ENCODE measurements around the gene MAX.

The MAX gene

DNA sequence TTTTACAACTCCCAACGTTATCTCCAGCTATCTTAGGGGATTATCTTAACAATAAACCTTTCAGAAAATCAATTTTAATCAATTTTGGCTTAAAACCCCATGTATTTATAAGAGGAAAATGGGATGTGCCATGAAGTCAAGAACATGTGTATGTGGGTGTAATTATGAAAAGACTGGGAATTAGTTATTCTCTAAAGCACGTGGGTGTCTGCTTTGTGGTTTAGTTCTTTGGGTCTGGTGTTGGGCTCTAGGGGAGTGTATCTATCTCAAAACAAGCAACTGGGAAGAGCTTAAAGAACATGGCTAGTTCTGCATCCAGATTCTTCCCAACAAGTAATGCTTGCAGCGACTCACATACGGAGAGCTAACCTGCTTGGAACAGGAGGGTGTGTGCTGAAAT, 40.1 kb upstream of the MAX start:
- TF ChIP-seq, protein P1, sequence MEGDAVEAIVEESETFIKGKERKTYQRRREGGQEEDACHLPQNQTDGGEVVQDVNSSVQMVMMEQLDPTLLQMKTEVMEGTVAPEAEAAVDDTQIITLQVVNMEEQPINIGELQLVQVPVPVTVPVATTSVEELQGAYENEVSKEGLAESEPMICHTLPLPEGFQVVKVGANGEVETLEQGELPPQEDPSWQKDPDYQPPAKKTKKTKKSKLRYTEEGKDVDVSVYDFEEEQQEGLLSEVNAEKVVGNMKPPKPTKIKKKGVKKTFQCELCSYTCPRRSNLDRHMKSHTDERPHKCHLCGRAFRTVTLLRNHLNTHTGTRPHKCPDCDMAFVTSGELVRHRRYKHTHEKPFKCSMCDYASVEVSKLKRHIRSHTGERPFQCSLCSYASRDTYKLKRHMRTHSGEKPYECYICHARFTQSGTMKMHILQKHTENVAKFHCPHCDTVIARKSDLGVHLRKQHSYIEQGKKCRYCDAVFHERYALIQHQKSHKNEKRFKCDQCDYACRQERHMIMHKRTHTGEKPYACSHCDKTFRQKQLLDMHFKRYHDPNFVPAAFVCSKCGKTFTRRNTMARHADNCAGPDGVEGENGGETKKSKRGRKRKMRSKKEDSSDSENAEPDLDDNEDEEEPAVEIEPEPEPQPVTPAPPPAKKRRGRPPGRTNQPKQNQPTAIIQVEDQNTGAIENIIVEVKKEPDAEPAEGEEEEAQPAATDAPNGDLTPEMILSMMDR (IDR thresholded peaks at IDR 0.05; ENCODE audit: control insufficient read depth, insufficient read depth, low read depth, low read length, missing control alignments), result no peak
- no peak overlapping the region for H3K4me3 ChIP-seq (ENCODE audit: control insufficient read depth, low read depth, low read length)
- no peak for DNase-seq (ENCODE audit: low read depth)

DNA sequence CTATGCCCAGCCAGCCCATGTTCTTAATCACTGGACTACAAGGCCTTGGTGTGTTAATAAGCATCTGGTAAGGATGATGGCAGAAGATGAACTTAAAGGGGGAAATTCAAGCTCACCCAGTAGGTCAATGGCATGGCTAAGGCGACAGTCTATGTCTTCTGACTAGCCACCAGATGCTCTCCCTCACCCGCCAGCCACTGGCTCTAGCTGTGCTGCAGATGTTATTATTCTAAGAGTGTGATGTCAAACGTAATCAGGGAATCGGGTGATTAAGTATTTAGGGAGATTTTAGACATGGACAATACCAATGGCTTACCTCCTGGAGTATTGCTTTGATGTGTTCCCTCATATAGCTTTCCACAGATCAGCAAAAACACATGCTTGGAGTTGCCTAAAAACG, 39.2 kb upstream of the MAX start:
- DNase-seq (ENCODE audit: low read depth), result no peak
- no peak overlapping the region for H3K4me3 ChIP-seq (ENCODE audit: control insufficient read depth, low read depth, low read length)
- TF ChIP-seq, protein P1 (IDR thresholded peaks at IDR 0.05; ENCODE audit: control insufficient read depth, insufficient read depth, low read depth, low read length, missing control alignments), result no peak

DNA sequence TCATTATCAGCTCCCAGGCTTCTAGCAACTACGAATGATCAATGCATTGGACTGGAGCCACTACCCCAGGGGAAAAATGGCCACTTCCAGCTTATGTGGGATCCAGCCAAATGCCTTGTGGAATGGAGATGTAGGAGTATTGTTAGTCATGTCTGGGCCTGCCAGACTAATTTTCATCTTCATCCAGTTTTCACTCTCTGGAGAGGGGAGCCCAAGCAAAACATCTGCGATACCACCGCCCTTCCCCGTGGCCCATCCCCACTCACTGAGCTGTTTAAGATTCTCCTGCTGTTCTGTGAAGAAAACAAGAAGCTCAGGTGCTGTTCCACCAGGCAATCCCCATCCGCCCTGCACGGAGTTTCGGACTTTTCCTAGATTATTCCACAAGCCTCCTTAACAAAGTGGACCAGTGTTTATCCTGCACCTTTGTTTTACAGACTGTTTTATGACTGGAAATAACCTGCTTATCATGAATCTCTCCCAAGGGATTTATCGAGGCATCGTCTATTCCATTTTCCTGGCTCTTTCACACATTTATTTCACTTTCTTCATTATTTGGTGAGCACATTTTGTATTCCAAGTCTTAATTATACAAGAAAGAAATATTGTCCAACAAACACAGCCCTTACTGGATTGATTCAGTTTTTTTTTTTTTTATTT, 35.5 kb upstream of the MAX start:
- TF ChIP-seq, protein P1 (IDR thresholded peaks at IDR 0.05; ENCODE audit: control insufficient read depth, insufficient read depth, low read depth, low read length, missing control alignments), result no peak
- no peak overlapping the region for H3K4me3 ChIP-seq (ENCODE audit: control insufficient read depth, low read depth, low read length)
- DNase-seq (ENCODE audit: low read depth), result no peak

DNA sequence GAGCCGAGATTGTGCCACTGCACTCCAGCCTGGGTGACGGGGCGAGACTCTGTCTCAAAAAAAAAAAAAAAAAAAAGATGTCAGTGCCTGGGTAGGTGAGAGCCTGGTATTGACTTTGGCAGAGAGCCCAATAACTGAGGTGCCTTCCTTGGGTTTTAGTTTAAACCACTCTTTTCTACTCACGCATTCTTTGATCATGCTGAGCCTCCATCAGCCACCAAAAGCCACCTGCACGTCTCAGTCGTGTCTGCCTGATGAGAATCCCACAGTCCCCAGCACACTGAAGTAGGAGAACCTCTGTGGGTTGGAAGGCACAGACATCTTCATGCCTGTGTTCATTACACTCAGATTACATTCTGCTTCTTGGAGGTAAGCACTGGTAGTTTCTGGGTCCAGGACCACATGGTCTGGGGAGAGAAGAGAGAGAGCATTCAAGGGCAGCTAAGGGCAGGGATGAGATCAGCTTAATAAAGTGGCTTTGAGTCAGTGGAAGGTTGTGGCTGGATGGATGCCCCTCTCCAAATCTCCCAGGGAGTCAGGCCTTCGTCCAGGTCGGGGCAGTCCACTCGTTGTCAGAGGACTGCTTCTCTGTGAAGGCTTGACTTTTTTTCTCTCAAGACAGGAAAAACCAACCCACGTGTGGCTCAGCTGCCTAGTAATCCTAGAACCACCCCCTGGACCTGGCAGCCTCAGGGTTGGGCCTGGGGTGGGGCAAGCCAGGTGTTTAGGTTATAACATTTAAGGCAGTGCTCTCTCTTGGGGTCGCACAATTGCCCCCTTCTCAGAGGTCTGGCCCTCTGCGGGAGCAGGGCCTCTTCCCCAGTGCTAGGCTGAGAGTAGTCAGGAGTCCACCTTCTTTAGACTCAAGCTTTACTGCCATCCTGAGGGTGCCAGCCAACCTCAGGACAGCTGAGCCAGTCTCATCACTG, 32.6 kb upstream of the MAX start:
- H3K4me3 ChIP-seq (ENCODE audit: control insufficient read depth, low read depth, low read length), result no peak overlapping the region
- TF ChIP-seq, protein P1 (IDR thresholded peaks at IDR 0.05; ENCODE audit: control insufficient read depth, insufficient read depth, low read depth, low read length, missing control alignments), result no peak
- peak; percentile 10 for DNase-seq (ENCODE audit: low read depth)

DNA sequence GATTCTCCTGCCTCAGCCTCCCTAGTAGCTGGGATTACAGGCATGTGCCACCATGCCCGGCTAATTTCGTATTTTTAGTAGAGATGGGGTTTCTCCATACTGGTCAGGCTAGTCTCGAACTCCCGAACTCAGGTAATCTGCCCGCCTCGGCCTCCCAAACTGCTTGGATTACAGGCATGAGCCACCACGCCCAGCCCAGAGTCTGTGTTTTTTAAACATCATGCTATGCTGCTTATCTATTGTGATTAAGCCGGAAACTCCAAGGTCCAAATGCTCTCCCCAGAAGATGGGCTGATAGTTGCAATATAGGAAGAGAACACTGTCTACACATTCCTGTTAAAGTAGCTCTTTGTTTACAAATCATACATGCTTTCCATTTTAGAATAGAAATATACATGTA, 30.5 kb upstream of the MAX start:
- DNase-seq (ENCODE audit: low read depth), result no peak
- TF ChIP-seq, protein P1 (IDR thresholded peaks at IDR 0.05; ENCODE audit: control insufficient read depth, insufficient read depth, low read depth, low read length, missing control alignments), result no peak
- no peak overlapping the region for H3K4me3 ChIP-seq (ENCODE audit: control insufficient read depth, low read depth, low read length)

DNA sequence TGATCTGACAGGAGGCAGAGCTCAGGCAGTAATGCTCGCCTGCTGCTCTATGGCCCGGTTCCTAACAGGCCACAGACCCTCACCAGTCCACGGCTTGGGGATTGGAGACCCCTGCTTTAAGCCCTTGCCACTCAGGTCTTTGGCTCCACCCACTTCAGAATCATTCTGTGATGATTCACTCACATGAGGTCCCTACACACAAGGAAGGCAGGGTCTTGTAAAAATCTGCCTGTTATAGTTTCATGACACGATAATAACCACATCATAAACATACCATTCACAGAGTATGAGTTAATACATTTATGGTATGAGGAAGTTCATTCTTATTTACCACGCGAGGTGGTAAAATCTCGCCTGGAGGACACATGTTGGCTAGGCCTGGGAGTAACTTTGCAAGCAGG, 29.0 kb upstream of the MAX start:
- no peak overlapping the region for H3K4me3 ChIP-seq (ENCODE audit: control insufficient read depth, low read depth, low read length)
- DNase-seq (ENCODE audit: low read depth), result peak; percentile 90
- TF ChIP-seq, protein P1 (IDR thresholded peaks at IDR 0.05; ENCODE audit: control insufficient read depth, insufficient read depth, low read depth, low read length, missing control alignments), result no peak

All from AG09309 (cell line).